ENCODE measurements around the gene C16orf89. TPM values are rescaled to one million over a fixed set of nuclear protein-coding genes. Genes with fewer than 3 reads are reported as not detected.

C16orf89 gene
- total RNA-seq, 1 experiment from 2014 or later = not detected

DNA sequence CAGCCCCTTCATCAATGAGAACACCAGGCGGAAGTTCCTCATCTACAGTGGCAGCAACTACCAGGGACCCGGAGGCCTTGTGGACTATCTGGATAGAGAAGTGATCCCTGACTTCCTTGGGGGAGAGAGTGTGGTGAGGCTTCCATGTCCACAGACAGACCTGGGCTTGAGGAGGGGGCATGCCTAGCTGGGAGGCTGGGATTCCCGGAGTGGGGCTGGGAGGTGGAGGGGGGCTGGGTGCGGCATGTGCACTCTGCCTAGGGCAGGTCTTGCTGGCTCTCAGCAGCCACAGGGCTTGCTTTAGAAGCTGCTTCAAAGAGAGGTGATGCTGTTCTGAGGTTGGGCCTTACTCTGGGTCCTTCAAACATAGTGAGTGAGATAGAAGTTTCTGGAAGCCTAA lies 59.8 kb downstream of the C16orf89 start:
- no peak for DNase-seq (ENCODE audit: low read depth in 1 of 2, low spot score in 2 of 2)
- no peak overlapping the region for H3K4me3 ChIP-seq
- peaks cover 14% of the 10 kb centered on the region for H3K27me3 ChIP-seq (replicated peaks)
- H3K4me1 ChIP-seq (replicated peaks) = no peaks in the 10 kb centered on the region
- no peak overlapping the region for H3K27ac ChIP-seq
- H3K9me3 ChIP-seq (replicated peaks) = no peaks in the 10 kb centered on the region
- H3K36me3 ChIP-seq = no peaks in the 10 kb centered on the region

DNA sequence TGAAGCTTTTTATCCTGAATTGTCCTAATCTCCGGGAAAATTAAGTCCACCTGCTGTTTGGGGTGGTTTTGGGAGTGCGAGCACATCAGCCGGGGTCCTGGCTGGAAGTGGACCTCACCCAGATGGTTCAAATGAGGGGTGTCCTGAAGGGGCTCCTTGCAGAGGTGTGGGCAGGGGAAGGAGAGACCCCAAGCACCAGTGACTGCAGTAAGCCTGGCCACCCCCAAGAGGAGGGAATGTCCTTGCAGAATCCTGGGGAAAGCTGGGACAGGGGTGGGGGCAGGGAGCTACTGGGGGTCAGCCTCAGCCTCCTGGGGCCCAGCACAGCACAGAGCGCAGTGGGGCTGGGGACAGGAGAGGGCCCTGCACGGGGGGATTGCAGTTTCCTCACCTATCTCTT lies 61.4 kb downstream of the C16orf89 start:
- DNase-seq (ENCODE audit: low read depth in 1 of 2, low spot score in 2 of 2) = no peak
- Histone ChIP-seq H3K36me3 (no peaks in the 10 kb centered on the region), H3K4me3 (no peak overlapping the region), H3K27ac (no peak overlapping the region), H3K9me3 (replicated peaks) (no peaks in the 10 kb centered on the region), H3K4me1 (replicated peaks) (no peaks in the 10 kb centered on the region), H3K27me3 (replicated peaks) (peaks cover 9% of the 10 kb centered on the region)

DNA sequence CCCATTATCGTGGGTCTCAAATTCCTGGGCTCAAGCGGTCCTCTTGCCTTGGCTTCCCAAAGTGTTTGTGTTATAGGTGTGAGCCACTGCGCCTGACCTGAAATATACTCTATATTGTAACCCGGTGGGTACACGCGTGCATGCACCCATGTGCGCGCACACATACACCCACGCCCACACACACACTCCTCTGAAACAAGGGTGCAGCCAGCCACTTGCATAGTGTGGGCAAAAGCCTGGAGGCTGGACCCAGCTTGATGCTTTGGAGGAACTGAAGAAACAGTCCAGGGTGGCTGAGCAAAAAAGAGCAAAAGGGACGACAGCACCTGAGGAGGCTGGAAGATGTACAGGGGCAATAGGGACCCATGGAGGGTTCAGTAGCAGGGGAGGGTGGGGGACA lies 61.9 kb downstream of the C16orf89 start:
- H3K27ac ChIP-seq = no peak overlapping the region
- no peaks in the 10 kb centered on the region for H3K36me3 ChIP-seq
- H3K4me3 ChIP-seq = no peak overlapping the region
- H3K9me3 ChIP-seq (replicated peaks) = no peaks in the 10 kb centered on the region
- H3K27me3 ChIP-seq (replicated peaks) = peaks cover 9% of the 10 kb centered on the region
- H3K4me1 ChIP-seq (replicated peaks) = no peaks in the 10 kb centered on the region
- DNase-seq (ENCODE audit: low read depth in 1 of 2, low spot score in 2 of 2) = no peak

DNA sequence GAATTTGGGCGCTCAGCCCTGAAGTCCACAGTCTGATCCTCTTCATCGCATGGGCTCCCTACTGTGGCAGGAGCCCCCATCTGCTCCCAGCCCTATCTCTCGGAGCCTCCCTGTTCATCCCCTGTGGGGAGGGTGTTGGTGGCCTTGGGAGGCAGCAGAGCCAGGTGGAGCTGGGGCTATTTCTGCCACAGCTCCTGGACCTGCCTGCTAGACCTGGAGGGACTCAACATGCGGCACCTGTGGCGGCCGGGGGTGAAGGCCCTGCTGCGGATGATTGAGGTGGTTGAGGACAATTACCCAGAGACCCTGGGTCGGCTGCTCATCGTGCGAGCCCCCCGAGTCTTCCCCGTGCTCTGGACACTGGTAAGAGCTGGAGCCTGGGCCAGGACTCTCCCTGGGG lies 62.5 kb downstream of the C16orf89 start:
- Histone ChIP-seq H3K9me3 (replicated peaks) (no peaks in the 10 kb centered on the region), H3K4me3 (no peak overlapping the region), H3K27me3 (replicated peaks) (peaks cover 9% of the 10 kb centered on the region), H3K27ac (no peak overlapping the region), H3K36me3 (no peaks in the 10 kb centered on the region), H3K4me1 (replicated peaks) (no peaks in the 10 kb centered on the region)
- no peak for DNase-seq (ENCODE audit: low read depth in 1 of 2, low spot score in 2 of 2)

DNA sequence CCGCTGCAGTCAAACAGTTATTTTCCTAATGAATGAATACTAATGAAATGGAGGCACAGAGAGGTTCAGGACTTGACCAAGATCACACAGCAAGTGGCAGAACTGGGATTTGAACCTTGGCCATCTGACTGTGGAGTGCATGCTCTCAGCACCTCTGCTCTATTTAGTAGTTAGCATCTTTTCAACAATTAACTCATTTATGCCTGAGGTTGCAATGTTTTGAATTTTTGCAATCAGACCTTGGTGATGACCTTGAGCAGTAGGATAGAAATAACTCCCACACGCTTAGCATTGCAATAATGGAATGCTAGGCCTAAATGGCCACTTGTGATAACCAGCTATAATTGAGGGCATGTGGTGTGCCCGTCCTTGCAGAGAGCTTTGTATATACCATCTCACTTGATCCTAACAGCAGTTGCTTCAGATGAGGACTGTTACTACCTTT lies 63.0 kb downstream of the C16orf89 start:
- Histone ChIP-seq H3K27ac (no peak overlapping the region), H3K36me3 (no peaks in the 10 kb centered on the region), H3K27me3 (replicated peaks) (peaks cover 9% of the 10 kb centered on the region), H3K4me3 (no peak overlapping the region), H3K4me1 (replicated peaks) (no peaks in the 10 kb centered on the region), H3K9me3 (replicated peaks) (no peaks in the 10 kb centered on the region)
- no peak for DNase-seq (ENCODE audit: low read depth in 1 of 2, low spot score in 2 of 2)

DNA sequence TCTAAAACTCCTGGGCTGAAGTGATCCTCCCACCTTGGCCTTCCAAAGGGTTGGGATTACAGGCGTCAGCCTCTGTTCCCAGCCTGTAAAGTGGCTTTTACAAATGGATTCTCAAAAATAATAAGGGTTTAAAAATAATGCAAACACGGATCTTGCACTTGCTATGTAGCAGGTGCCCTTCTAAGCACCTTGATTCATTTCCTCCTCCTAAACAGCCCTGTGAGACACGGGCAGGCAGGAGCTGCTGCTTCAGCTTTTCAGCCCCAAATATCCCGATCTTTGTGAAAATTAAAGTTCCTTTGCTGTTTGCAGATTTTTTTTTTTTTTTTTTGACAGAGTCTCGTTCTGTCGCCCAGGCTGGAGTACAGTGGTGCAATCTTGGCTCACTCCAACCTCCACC lies 63.8 kb downstream of the C16orf89 start:
- peaks cover 9% of the 10 kb centered on the region for H3K27me3 ChIP-seq (replicated peaks)
- no peak overlapping the region for H3K27ac ChIP-seq
- no peak for DNase-seq (ENCODE audit: low read depth in 1 of 2, low spot score in 2 of 2)
- H3K4me1 ChIP-seq (replicated peaks) = no peaks in the 10 kb centered on the region
- H3K36me3 ChIP-seq = no peaks in the 10 kb centered on the region
- H3K9me3 ChIP-seq (replicated peaks) = no peaks in the 10 kb centered on the region
- H3K4me3 ChIP-seq = no peak overlapping the region

DNA sequence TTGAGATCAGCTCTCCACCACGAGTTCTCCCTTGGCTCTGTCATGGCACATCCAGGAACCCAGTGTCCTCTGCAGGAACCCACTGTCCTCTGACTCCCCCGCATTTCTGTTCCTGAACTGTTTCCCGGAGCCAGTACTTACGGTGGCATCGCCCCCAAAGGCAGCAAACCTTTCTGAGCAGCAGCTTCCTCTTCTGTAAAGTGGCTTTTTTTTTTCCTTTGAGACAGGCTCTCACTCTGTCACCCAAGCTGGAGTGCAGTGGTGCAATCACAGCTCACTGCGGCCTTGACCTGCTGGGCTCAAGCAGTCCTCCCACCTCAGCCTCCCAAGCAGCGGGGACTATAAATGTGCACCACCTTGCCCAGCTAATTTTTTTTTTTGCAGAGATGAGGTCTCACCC lies 64.2 kb downstream of the C16orf89 start:
- no peaks in the 10 kb centered on the region for H3K9me3 ChIP-seq (replicated peaks)
- no peaks in the 10 kb centered on the region for H3K36me3 ChIP-seq
- no peak overlapping the region for H3K27ac ChIP-seq
- H3K4me3 ChIP-seq = no peak overlapping the region
- H3K4me1 ChIP-seq (replicated peaks) = no peaks in the 10 kb centered on the region
- DNase-seq (ENCODE audit: low read depth in 1 of 2, low spot score in 2 of 2) = no peak
- H3K27me3 ChIP-seq (replicated peaks) = peaks cover 6% of the 10 kb centered on the region

DNA sequence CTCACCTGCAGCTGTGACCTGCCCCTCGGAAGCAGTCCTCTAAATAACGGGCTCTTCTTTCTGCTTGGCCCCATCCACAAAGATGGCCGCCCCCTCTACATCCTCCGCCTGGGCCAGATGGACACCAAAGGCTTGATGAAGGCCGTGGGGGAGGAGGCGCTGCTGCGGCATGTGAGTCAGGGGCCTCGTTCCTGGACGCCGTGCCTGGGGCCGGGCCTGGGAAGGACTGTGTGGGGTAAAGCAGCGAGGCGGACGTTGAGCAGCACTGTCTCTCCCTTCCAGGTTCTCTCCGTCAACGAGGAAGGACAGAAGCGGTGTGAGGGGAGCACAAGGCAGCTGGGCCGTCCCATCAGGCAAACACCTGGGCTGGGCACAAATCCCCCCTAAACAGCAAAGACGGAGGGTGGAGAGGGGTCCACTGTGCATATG lies 65.2 kb downstream of the C16orf89 start:
- no peaks in the 10 kb centered on the region for H3K36me3 ChIP-seq
- no peak overlapping the region for H3K27ac ChIP-seq
- no peaks in the 10 kb centered on the region for H3K4me1 ChIP-seq (replicated peaks)
- H3K9me3 ChIP-seq (replicated peaks) = no peaks in the 10 kb centered on the region
- DNase-seq (ENCODE audit: low read depth in 1 of 2, low spot score in 2 of 2) = no peak
- H3K4me3 ChIP-seq = no peak overlapping the region
- peaks cover 6% of the 10 kb centered on the region for H3K27me3 ChIP-seq (replicated peaks)

DNA sequence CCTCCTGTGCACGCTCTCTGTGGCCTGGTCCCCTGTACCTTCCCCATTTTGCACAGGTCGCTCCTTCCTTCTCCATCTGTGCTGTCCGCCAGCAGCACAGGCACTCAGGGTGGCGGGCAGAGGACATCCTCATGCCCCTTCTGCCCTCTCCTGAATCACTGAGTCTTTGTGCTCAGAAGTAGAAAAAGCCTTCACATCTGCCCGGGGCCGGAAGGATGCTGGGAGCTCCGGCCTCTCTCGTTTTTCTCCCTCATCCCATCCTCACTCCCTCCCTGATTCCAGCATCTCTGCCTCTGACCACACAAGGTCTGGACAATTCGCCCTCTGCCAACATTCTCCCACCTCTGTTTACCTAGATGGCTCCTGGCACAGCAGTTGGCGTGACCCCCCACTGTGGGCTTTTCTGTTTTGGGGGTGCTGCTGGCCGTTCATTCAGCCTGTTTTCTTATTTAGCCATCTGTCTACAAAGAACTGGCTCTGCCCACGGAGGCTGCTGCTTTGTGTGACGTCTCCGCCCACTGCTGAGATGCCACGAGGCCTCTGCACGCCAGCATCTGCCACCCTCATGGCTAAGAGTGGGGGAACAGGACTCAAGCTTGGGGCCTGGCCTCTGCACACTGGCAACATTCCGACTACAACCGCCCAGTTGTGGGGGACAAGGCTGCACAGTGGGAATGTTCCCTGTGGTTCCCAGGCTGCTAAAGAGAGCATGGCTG lies 70.9 kb downstream of the C16orf89 start:
- Histone ChIP-seq H3K36me3 (no peaks in the 10 kb centered on the region), H3K9me3 (replicated peaks) (no peaks in the 10 kb centered on the region), H3K27me3 (replicated peaks) (peaks cover 13% of the 10 kb centered on the region), H3K4me3 (no peak overlapping the region), H3K4me1 (replicated peaks) (no peaks in the 10 kb centered on the region), H3K27ac (no peak overlapping the region)
- no peak for DNase-seq (ENCODE audit: low read depth in 1 of 2, low spot score in 2 of 2)

Other genes with a start within 250 kb of the C16orf89 start
- 35.2 and 49.0 TPM in 2 replicates for gene GLYR1, start 218.7 kb downstream of the C16orf89 start, total RNA-seq (2014; rRNA removed; shearing (Covaris generic))
- 30.8 and 31.5 TPM in 2 replicates for gene UBN1, start 218.5 kb downstream of the C16orf89 start, total RNA-seq (2014; rRNA removed; shearing (Covaris generic))
- 0.11 TPM in 1 of 2 replicates, not detected in the other for gene PPL, start 128.8 kb downstream of the C16orf89 start, total RNA-seq (2014; rRNA removed; shearing (Covaris generic))
- gene SEC14L5, start 107.6 kb downstream of the C16orf89 start, total RNA-seq (2014; rRNA removed; shearing (Covaris generic)) = not detected in 2 replicates
- 12.1 and 31.5 TPM in 2 replicates for gene NAGPA, start 32.0 kb downstream of the C16orf89 start, total RNA-seq (2014; rRNA removed; shearing (Covaris generic))
- 22.2 and 38.5 TPM in 2 replicates for gene ALG1, start 5.9 kb upstream of the C16orf89 start, total RNA-seq (2014; rRNA removed; shearing (Covaris generic))
- gene EEF2KMT, start 31.8 kb upstream of the C16orf89 start, total RNA-seq (2014; rRNA removed; shearing (Covaris generic)) = 17.4 and 19.0 TPM in 2 replicates